WI38 (cell line): ENCODE data around the gene CBLN1.

Experiments used
- H3K4me3 ChIP-seq: 2 replicates; pipeline ENCODE4 v1.5.1; 2011; ENCODE audit warnings: low read depth, mild to moderate bottlenecking, control low read depth, low read length
- CTCF ChIP-seq: IDR thresholded peaks from 2 replicates; pipeline ENCODE4 v1.5.1; 2012; ENCODE audit warnings: low read depth, mild to moderate bottlenecking, control low read depth, low read length

The CBLN1 gene

GRCh38 chr16:49271363-49271762 lies 10.3 kb downstream of the CBLN1 start:
- no peak overlapping the region for H3K4me3 ChIP-seq
- TF ChIP-seq CTCF = no peak

GRCh38 chr16:49269201-49269600 lies 12.4 kb downstream of the CBLN1 start:
- TF ChIP-seq CTCF = no peak

GRCh38 chr16:49268667-49269066 lies 13.0 kb downstream of the CBLN1 start:
- no peak for TF ChIP-seq CTCF
- H3K4me3 ChIP-seq = no peak overlapping the region

More at GRCh38 chr16:49269201-49269600, 12.4 kb downstream of the CBLN1 start:
- no peak overlapping the region for H3K4me3 ChIP-seq

GRCh38 chr16:49262501-49262900 lies 19.1 kb downstream of the CBLN1 start:
- H3K4me3 ChIP-seq = no peak overlapping the region

GRCh38 chr16:49261930-49262329 lies 19.7 kb downstream of the CBLN1 start:
- no peak overlapping the region for H3K4me3 ChIP-seq
- TF ChIP-seq CTCF = no peak

More at GRCh38 chr16:49262501-49262900, 19.1 kb downstream of the CBLN1 start:
- TF ChIP-seq CTCF = no peak

GRCh38 chr16:49260956-49261530 lies 20.6 kb downstream of the CBLN1 start:
- TF ChIP-seq CTCF = no peak
- H3K4me3 ChIP-seq = no peak overlapping the region

GRCh38 chr16:49260253-49260652 lies 21.4 kb downstream of the CBLN1 start:
- no peak for TF ChIP-seq CTCF
- no peak overlapping the region for H3K4me3 ChIP-seq
